Smooth muscle cell (in vitro differentiated cells): ENCODE results near the gene HS3ST3A1. TPM values are rescaled to one million over a fixed set of nuclear protein-coding genes. Genes with fewer than 3 reads are reported as not detected.

Experiments
- DNase-seq: peaks from one replicate; lab custom pipeline; 2025; ENCODE audit not compliant: unreplicated experiment; lab: John Stamatoyannopoulos, UW
- H2AFZ ChIP-seq: fragments of 200-600 bp; sonication (generic); 2 replicates; pipeline ENCODE4 v1.6.0; 2016; ENCODE audit warnings: antibody characterized with exemption, low read depth, mild to moderate bottlenecking
- H3F3A ChIP-seq: fragments of 200-600 bp; sonication (generic); 2 replicates; pipeline ENCODE4 v1.6.0; 2017; ENCODE audit warnings: antibody characterized with exemption, low read depth
- H3K27ac ChIP-seq: fragments of 200-600 bp; sonication (generic); 2 replicates; pipeline ENCODE4 v1.5.1; 2016; ENCODE audit warnings: low read depth, mild to moderate bottlenecking
- H3K27me3 ChIP-seq: fragments of 200-600 bp; sonication (generic); 2 replicates; pipeline ENCODE4 v1.6.1; 2016; ENCODE audit warnings: low read depth, mild to moderate bottlenecking
- H3K36me3 ChIP-seq: fragments of 200-600 bp; sonication (generic); 2 replicates; pipeline ENCODE4 v1.5.1; 2016; ENCODE audit warnings: low read depth
- H3K4me1 ChIP-seq: fragments of 200-600 bp; sonication (generic); 2 replicates; pipeline ENCODE4 v1.5.1; 2016; ENCODE audit warnings: low read depth
- H3K4me2 ChIP-seq: fragments of 200-600 bp; sonication (generic); 2 replicates; pipeline ENCODE4 v1.6.0; 2016; ENCODE audit warnings: mild to moderate bottlenecking
- H3K4me3 ChIP-seq: fragments of 200-600 bp; sonication (generic); 2 replicates; pipeline ENCODE4 v1.5.1; 2016; ENCODE audit warnings: mild to moderate bottlenecking
- H3K79me2 ChIP-seq: fragments of 200-600 bp; sonication (generic); 2 replicates; pipeline ENCODE4 v1.6.0; 2016; ENCODE audit warnings: low read depth, mild to moderate bottlenecking
- H3K9ac ChIP-seq: fragments of 200-600 bp; sonication (generic); 2 replicates; pipeline ENCODE4 v1.6.0; 2016; ENCODE audit warnings: low read depth
- H3K9me3 ChIP-seq: fragments of 200-600 bp; sonication (generic); replicated peaks from 2 replicates; pipeline ENCODE4 v1.5.1; 2016; ENCODE audit warnings: low read depth
- H4K20me1 ChIP-seq: fragments of 200-600 bp; sonication (generic); 2 replicates; pipeline ENCODE4 v1.6.0; 2016; ENCODE audit warnings: low read depth
- CTCF ChIP-seq: fragments of 200-600 bp; sonication (generic); IDR thresholded peaks from 2 replicates; pipeline ENCODE4 v1.5.1; 2017; ENCODE audit warnings: borderline replicate concordance, mild to moderate bottlenecking, antibody characterized with exemption; ENCODE audit not compliant: insufficient read depth, poor library complexity, severe bottlenecking
- WGBS: methylation state at CpG from one replicate; pipeline ENCODE4 v1.1.7; 2016; ENCODE audit warnings: low lambda C conversion rate; 5-methylcytosine and 5-hydroxymethylcytosine counted together
- polyA plus RNA-seq: library from polyadenylated mRNA; unstranded; fragments of >200 nt; fragmentation: Nextera tagmentation; extraction: Ambion mirVana; gene quantifications from 2 replicates; pipeline ENCODE4 v1.2.1, GENCODE V29; 2016
- total RNA-seq: library from RNA; depleted of rRNA; stranded (reverse); fragments of >200 nt; gene quantifications from 2 replicates; pipeline ENCODE4 v1.2.3, GENCODE V29; 2014

Gene HS3ST3A1
- total and polyA plus RNA-seq, 2 experiments from 2014 or later, result 19.5 to 25.1 TPM

DNA sequence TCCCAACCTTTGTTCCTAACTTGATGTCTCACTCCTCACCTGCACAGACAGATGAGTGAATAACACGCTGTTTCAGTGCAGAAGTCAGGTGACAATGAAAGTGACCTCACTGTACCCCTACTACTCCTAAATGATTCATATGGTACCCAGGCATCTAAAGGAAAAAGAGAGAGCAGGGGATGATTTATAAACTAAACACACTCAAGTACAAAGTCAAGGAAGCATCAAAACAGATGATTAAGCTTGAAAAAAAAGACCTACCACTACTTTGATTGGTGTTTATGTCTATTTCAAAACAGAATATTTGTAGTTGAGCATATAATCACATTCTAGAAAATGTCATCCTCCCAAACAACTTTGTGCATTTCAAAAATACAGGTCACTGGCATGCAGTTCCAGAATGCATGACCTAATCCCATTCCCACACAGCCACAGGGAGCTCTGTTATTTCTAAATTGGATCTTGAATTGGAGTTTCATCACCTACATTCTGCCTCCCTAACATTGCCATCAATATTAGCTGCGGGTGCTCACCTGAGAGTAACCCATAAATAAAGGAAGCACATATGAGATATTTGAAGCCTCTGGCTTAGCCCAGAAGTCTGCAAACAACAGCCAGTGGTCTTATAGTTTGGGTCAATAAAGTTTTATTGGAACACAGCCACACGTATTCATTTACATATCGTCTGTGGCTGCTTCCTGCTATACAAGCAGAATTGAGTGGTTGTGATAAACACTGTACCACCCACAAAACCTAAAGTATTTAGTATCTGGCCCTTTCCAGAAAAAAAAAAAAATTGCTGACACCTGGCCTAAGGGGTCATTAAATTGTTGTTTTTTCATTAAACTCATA lies 14.0 kb downstream of the HS3ST3A1 start:
- H3K9ac ChIP-seq, result no peak overlapping the region
- no peak overlapping the region for H3K4me2 ChIP-seq
- H3K27ac ChIP-seq, result peak overlapping the region; percentile 90
- no peaks in the 10 kb centered on the region for H3K36me3 ChIP-seq
- no peak for DNase-seq
- H4K20me1 ChIP-seq, result no peaks in the 10 kb centered on the region
- H3K4me1 ChIP-seq, result peaks cover 25% of the 10 kb centered on the region
- H3F3A ChIP-seq, result peaks cover 6% of the 10 kb centered on the region
- 75% methylated on average over 4 of the region's 4 CpGs for WGBS
- peaks cover 45% of the 10 kb centered on the region for H3K79me2 ChIP-seq
- no peaks in the 10 kb centered on the region for H3K27me3 ChIP-seq
- H3K4me3 ChIP-seq, result no peak overlapping the region
- no peak for TF ChIP-seq CTCF
- no peak overlapping the region for H2AFZ ChIP-seq
- H3K9me3 ChIP-seq, result no peaks in the 10 kb centered on the region

DNA sequence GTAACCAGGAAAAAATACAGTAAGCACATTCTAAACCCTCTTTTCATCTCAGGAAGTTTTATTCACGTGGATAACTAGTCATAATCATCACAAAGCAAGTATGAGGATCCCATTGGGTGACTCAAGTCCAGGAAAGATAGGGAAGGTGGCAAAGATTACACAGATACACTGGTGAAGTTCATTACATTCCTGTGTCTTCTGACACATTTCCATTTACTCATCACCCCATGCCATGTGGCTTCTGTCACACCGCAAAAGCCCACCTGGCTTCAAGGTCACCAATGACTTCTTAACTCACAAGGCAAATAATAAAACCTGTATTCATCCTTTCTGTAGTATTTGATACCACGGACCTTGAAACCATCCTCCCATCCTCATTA lies 17.0 kb downstream of the HS3ST3A1 start:
- WGBS, result 63% methylated on average over 3 of the region's 3 CpGs
- Histone ChIP-seq H3K27ac (peak overlapping the region; percentile 75), H3K79me2 (peaks cover 43% of the 10 kb centered on the region), H3K4me3 (no peak overlapping the region), H3K36me3 (no peaks in the 10 kb centered on the region), H3K4me2 (peak overlapping the region; percentile 56), H3K9me3 (no peaks in the 10 kb centered on the region), H3F3A (peaks cover 6% of the 10 kb centered on the region), H3K4me1 (peaks cover 11% of the 10 kb centered on the region), H3K27me3 (no peaks in the 10 kb centered on the region), H4K20me1 (no peaks in the 10 kb centered on the region), H3K9ac (no peak overlapping the region), H2AFZ (no peak overlapping the region)
- no peak for TF ChIP-seq CTCF
- no peak for DNase-seq

DNA sequence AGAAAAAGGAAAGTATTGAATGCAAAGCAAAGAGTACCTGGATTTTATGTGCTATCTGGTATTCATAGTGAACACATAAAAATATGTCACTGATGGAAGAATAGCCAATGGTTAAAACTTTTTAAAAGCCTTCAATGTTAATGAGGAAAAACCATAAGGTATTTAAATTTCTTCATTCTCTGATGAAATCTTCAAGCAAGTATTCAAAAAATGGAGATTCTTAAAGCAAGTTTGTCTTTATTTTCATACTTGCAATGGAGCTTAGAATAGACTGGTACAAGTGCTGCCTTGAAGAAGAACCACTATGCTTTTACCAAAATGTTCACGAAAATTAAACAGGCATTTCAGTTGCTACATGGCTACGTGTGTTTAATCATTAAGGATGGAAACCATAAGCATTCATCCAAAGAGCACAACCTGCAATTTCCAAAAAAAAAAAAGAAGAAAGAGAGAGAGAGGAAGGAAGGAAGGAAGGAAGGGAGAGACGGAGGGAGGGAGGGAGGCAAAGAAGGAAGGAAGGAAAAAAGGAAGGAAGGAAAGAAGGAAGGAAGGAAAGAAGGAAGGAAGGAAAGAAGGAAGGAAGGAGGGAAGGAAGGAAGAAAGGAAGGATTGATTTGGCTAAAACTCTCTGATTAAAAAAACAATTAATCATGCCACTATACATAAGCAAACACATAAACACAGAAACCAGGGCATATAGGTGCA lies 17.6 kb downstream of the HS3ST3A1 start:
- no peak for DNase-seq
- Histone ChIP-seq H3K36me3 (no peaks in the 10 kb centered on the region), H3K27me3 (no peaks in the 10 kb centered on the region), H3K4me1 (peaks cover 6% of the 10 kb centered on the region), H3K4me2 (peak overlapping the region; percentile 56), H3K4me3 (no peak overlapping the region), H2AFZ (no peak overlapping the region), H3K9ac (no peak overlapping the region), H4K20me1 (no peaks in the 10 kb centered on the region), H3K27ac (peak overlapping the region; percentile 75), H3F3A (peaks cover 6% of the 10 kb centered on the region), H3K79me2 (peaks cover 42% of the 10 kb centered on the region), H3K9me3 (no peaks in the 10 kb centered on the region)
- WGBS, result 97% methylated on average over 3 of the region's 3 CpGs
- no peak for TF ChIP-seq CTCF
